GM11168 (cell line): ENCODE measurements around the gene CEP97.
"Not testable (repeated sequence)": the region's sequence is repeated elsewhere in the genome, so short reads cannot be mapped to it uniquely, and the experiment has no call there.

ENCODE experiments used
- in situ Hi-C: fragments of 300-500 bp; cut with MboI; formaldehyde crosslinking; loops from one replicate; pipeline ENCODE4 v1.12.0; 2022; ENCODE audit warnings: low sequenced_read_pairs; ENCODE audit not compliant: unreplicated experiment

The CEP97 gene

GRCh38 chr3:101753386-101754113 is 29.1 kb downstream of the CEP97 start:
- in situ Hi-C loops, result not testable (repeated sequence)

- in situ Hi-C loops, result no loop called here
Observed at GRCh38 chr3:101758224-101758623, 33.8 kb downstream of the CEP97 start.

- in situ Hi-C loops, result loop anchor here (5.0 kb wide), 1 partner anchor 35 kb away; no protein-coding TSS in a partner anchor
Observed at GRCh38 chr3:101762041-101762646, 37.7 kb downstream of the CEP97 start.

- in situ Hi-C loops, result not testable (repeated sequence)
Observed at GRCh38 chr3:101777745-101778281, 53.4 kb downstream of the CEP97 start.

- in situ Hi-C loops, result no loop called here
Observed at GRCh38 chr3:101778385-101779046, 54.1 kb downstream of the CEP97 start.

GRCh38 chr3:101779047-101779821 is 54.8 kb downstream of the CEP97 start, which contains the start of gene NXPE3:
TSS of gene NXPE3 (plus strand) at chr3:101779211. CDS start at chr3:101785597, 6,386 bp downstream.
- in situ Hi-C loops, result no loop called here

- in situ Hi-C loops, result no loop called here
Observed at GRCh38 chr3:101779822-101780381, 55.5 kb downstream of the CEP97 start.

GRCh38 chr3:101780661-101781060 is 56.2 kb downstream of the CEP97 start:
- in situ Hi-C loops, result no loop called here

- in situ Hi-C loops, result no loop called here
Observed at GRCh38 chr3:101781166-101781565, 56.8 kb downstream of the CEP97 start.

GRCh38 chr3:101784855-101785613 is 60.6 kb downstream of the CEP97 start:
- in situ Hi-C loops, result no loop called here

- in situ Hi-C loops, result no loop called here
Observed at GRCh38 chr3:101791778-101792177, 67.4 kb downstream of the CEP97 start.

- in situ Hi-C loops, result no loop called here
Observed at GRCh38 chr3:101796077-101796680, 71.8 kb downstream of the CEP97 start.

- in situ Hi-C loops, result loop anchor here (25.0 kb wide), 1 partner anchor 736 kb away; no protein-coding TSS in a partner anchor
Observed at GRCh38 chr3:101801174-101801573, 76.8 kb downstream of the CEP97 start.

- in situ Hi-C loops, result loop anchor here (25.0 kb wide), 1 partner anchor 735 kb away; no protein-coding TSS in a partner anchor
Observed at GRCh38 chr3:101802179-101802578, 77.8 kb downstream of the CEP97 start.

- in situ Hi-C loops, result loop anchor here (25.0 kb wide), 1 partner anchor 734 kb away; no protein-coding TSS in a partner anchor
Observed at GRCh38 chr3:101803173-101803782, 78.9 kb downstream of the CEP97 start.

GRCh38 chr3:101803939-101804338 is 79.5 kb downstream of the CEP97 start:
- in situ Hi-C loops, result loop anchor here (25.0 kb wide), 1 partner anchor 733 kb away; no protein-coding TSS in a partner anchor

- in situ Hi-C loops, result loop anchor here (25.0 kb wide), 1 partner anchor 731 kb away; no protein-coding TSS in a partner anchor
Observed at GRCh38 chr3:101806491-101806890, 82.1 kb downstream of the CEP97 start.

- in situ Hi-C loops, result loop anchor here (25.0 kb wide), 1 partner anchor 729 kb away; no protein-coding TSS in a partner anchor
Observed at GRCh38 chr3:101807888-101808287, 83.5 kb downstream of the CEP97 start.
